GM18517 (cell line): ENCODE results near the gene PPP2R3B.
A peak's percentile ranks its signal among the peaks of the same experiment; 100 is the strongest.
"Not testable (repeated sequence)": the region's sequence is repeated elsewhere in the genome, so short reads cannot be mapped to it uniquely, and the experiment has no call there.

Experiments used
- ATAC-seq: cut with Tn5 transposase; IDR thresholded peaks from one replicate; pipeline ENCODE4 v1.9.1; 2021; ENCODE audit warnings: mild to moderate bottlenecking, moderate library complexity; ENCODE audit not compliant: unreplicated experiment

The PPP2R3B gene

DNA sequence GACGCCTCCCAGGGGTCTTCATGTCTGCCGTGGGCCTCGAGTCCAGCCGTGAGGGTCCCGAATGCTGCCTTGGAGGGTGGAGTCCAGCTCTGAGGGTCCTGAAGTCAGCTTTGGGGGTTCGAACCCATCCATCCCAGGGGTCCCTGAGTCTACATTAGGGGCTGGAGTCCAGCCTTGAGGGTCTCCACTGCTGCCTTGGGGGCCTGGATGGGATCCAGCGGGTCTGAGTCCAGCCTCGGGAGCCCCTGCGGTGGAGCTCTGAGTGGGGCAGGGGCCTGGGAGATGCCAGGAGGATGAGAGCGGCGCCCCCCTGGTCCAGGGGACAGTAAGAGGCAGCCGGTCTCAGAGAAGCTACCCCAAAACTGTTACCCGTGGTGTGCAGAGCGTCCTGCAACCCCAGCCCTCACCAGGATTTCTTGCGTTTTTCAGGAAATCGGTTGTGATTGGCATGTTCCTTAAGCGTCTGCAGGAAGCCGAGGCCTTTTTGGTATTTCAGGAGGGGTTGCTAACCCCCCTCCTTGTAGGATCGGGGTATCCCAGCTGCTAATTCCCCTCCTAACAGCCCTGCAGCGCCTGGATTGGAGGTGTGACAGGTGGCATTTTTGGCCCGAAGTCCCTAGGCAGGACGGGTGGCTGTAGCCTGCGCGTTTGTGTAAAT is 66.5 kb downstream of the PPP2R3B start:
- ATAC-seq: no peak

- no peak for ATAC-seq
These were observed 67.1 kb downstream of the PPP2R3B start for GRCh38 chrX:319579-320125.

- peak; percentile 88 for ATAC-seq
These were observed 67.7 kb downstream of the PPP2R3B start, which contains the start of gene GTPBP6 for GRCh38 chrX:318739-319578. Gene GTPBP6 (minus strand): TSS chrX:318796. CDS start chrX:318787, 9 bp downstream.

DNA sequence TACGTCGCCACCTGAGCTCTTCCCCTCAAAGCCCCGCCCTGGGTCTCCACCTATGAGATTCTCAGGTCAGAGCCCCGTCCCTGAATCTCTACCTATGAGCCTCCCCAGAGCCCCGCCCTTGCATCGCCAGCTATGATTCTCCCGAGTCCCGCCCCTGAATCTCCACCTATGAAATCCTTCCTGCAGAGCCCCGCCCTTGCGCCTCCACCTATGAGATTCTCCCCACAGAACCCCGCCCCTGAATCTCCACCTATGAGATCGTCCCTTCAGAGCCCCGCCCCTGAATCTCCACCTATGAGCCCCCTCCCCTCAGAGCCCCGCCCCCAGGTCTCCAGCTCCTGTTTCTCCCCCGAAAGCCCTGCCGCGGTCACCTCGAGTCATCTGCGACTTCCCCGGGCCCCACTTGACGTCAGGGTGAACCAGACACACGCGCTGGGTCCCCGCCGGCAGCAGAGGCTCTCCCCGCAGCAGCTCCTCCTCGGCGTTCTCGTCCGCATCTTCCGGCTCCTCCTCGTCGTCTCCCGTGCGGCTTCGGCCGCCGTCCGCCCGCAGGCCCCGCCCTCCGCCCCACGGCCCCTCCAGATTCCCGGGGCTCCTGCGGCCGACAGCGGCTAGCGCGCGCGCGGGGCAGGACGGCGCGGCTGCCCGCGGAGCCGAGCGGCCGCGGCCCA is 68.5 kb downstream of the PPP2R3B start:
- ATAC-seq: peak; percentile 74

DNA sequence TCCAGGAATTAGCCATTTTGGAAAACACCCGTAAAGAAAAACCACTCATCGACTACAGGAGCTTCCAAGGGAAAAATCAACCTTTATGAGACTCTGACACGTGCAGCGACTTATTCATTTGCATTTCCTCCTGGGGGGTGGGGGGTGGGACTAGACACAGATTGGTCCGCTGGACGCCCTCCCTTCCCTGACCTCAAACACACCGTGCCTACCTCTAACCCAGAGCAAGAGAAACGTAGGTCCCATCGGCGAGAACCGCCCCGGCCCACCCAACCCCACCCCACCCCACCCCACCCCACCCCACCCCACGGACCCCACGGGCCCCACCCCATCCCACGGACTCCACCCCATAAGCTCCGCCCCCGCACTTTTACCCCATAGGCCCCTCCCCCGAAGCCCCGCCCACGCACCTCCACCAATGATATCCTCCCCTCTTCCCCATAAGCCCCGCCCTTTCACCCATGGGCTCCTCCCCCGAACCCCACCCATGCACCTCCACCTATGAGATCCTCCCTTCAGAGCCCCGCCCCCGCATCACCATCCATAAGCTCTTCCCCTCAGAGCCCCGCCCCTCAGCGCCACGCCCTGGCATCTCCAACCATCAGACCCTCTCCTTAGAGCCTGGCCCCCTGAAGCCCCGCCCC is 69.2 kb downstream of the PPP2R3B start:
- no peak for ATAC-seq

DNA sequence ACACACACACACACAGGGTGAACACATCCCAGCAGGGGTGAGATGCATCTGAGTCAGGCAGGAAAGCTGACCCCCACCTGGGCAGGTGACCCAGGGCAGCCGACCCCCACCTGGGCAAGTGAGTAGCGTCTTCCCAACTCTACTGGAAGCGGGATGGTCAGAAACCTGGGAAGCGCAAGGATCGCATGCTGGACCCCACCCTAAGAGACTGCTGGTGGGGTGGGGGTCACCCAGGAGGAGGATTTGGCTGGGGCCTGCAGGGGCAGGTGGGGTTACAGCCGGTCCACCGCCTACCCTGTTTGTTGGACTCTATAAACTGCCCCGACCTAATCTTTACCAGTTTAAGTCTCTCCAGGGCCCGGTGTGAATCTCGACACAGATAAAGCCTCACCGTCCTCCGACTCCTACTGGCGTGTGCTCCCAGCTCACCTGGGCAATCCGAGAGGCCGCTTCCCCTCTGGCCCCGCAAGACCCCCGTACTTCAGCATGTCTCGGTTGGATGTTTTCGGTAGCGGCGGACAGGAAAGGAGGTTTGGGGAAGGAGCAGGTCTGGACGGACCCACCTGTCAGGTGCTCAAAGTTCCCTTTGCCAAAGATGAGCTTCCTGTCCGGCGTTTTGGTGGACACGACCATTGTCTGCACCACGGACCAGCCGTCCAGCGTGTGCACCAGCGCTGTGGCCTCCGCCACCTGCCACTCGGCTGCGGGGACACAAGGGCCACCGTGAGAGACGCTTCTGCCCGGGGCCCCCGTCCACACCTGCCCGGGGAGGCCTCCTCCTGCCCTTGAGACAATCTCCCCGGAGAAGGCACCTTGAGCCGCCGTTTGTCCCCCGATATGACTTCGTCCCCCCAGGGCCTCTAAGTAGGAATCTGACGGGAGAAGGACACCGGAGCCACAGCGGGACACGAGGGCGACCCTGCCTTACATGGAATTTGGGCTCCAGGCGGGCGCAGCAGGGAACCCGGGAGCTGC is 70.1 kb downstream of the PPP2R3B start:
- ATAC-seq: no peak

DNA sequence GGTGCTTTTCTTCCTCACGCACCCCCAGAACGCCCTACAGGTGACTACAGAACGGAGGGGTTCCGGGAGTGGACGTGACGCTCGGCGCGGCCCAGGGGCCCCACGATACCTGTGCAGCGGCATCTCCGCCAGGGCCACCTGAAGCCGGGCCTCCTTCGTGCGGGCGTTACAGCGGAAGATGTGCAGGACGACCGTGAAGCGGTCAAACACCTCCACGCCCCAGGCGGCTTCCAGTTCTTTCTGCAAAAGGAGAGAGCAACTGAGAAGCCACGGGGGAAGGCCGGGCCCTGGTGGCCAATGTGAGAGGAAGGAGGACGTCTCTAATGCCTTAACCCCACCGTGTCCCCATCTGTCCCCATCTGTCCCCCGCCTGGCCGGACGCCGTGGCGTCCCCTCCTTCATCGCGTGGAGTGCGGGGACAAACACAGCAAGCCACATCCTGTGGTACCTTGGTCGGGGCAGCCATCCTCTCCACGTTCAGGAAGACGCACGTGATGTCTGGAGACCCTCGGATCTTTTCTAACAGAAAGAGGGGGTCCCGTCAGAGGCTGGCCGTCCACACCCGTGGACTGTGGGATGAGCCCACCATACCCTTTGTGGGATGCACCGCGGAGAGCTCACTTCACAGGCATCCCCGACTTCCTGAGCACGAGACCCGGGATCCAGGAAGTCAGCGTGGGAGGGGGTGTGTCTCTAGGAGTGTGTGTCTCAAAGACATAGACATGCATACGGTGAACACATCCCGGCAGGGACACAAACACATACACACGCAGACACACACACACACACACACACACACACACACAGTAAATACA is 71.7 kb downstream of the PPP2R3B start:
- no peak for ATAC-seq

GRCh38 chrX:314049-314448 is 72.7 kb downstream of the PPP2R3B start:
- no peak for ATAC-seq

GRCh38 chrX:313546-313945 is 73.2 kb downstream of the PPP2R3B start:
- no peak for ATAC-seq

GRCh38 chrX:312621-313331 is 73.9 kb downstream of the PPP2R3B start:
- no peak for ATAC-seq

GRCh38 chrX:311156-312129 is 75.3 kb downstream of the PPP2R3B start:
- no peak for ATAC-seq

DNA sequence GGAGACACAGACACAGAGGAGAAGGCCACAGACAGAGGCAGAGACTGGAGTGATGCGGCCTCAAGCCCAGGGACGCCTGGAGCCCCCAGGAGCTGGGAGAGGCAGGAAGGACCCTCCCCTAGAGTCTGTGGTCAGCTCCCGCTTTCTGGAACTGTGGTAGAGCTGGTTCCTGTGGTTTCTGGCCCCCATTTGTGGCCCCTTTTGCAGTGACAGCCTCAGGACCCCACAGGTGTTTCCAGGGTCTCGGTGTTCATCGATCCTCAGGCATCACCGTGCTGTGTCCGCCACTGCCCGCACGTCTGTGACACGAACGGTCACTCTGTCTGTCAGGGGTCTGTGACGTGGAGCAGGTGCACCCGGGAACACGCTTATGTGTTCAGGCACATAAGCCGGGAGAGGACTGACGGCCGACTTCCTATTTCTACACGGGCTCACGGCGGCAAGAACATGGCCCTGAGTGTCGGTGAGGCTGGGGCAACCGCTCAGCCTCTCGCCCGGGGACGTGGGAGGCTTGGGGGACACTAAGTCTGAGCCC is 76.0 kb downstream of the PPP2R3B start:
- no peak for ATAC-seq

- no peak for ATAC-seq
These were observed 77.7 kb downstream of the PPP2R3B start for GRCh38 chrX:308821-309520.

GRCh38 chrX:307261-308111 is 79.2 kb downstream of the PPP2R3B start:
- ATAC-seq: no peak

DNA sequence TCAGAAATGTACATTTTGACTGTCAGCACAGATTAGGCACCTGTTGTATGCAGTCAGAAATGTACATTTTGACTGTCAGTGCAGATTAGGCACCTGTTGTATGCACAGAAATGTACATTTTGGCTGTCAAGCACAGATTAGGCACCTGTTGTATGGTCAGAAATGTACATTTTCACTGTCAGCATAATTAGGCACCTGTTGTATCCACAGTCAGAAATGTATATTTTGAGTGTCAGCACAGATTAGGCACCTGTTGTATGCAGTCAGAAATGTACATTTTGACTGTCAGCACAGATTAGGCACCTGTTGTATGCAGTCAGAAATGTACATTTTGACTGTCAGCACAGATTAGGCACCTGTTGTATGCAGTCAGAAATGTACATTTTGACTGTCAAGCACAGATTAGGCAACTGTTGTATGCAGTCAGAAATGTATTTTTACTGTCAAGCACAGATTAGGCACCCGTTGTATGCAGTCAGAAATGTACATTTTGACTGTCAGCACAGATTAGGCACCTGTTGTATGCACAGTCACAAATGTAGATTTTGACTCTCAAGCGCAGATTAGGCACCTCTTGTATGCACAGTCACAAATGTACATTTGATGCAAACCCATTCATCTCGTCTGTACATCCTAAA is 80.0 kb downstream of the PPP2R3B start:
- not testable (repeated sequence) for ATAC-seq
